ENCODE results near the gene ADCK1. TPM values are rescaled to one million over a fixed set of nuclear protein-coding genes. Genes with fewer than 3 reads are reported as not detected.

ADCK1 gene
- total RNA-seq (1 to 10 TPM; 5.3 to 5.6 TPM), polyA plus RNA-seq (10 to 100 TPM in 1 of 2 donors, 1 to 10 TPM in 1; 5.2 to 12.0 TPM)

GRCh38 chr14:77799863-77800730, at the start of gene ADCK1:
TSS of gene ADCK1 (plus strand) at chr14:77800109. CDS start at chr14:77818979, 18,870 bp downstream.
- Histone ChIP-seq H3K27ac (ENCODE audit: low read depth, low read length) (peak within 1 kb of the TSS; percentile 71), H3K4me1 (ENCODE audit: insufficient read depth, low read length) (peaks cover 7% of the 10 kb centered on the region), H3K27me3 (ENCODE audit: insufficient read depth, low read length) (no peaks in the 10 kb centered on the region), H3K36me3 (ENCODE audit: insufficient read depth, low read length) (no peaks in the 10 kb centered on the region), H3K4me3 (ENCODE audit: low read length in 2 of 2) (peak within 1 kb of the TSS; percentile 83 to 87), H3K9me3 (ENCODE audit: control insufficient read depth in 1 of 2, low read length in 2 of 2) (no peaks in the 10 kb centered on the region)
- peak; percentile 83 to 88 (median 85) for DNase-seq
- ChIA-PET POLR2A (ENCODE audit: partially characterized antibody) (interaction anchor here (1.0 to 2.7 kb wide), 3 partner anchors 39 to 94 kb away, joined by 4 to 25 read pairs (median 4); partner anchors contain the start of gene SNW1), CTCF (ENCODE audit: partially characterized antibody) (interaction anchor here (0.6 to 1.1 kb wide), 3 partner anchors 39 to 451 kb away, joined by 3 to 4 read pairs (median 3); partner anchors contain the start of gene SNW1)
- Mint-ChIP-seq H3K27me3 (no peaks in the 10 kb centered on the region), H3K4me3 (peak within 1 kb of the TSS; percentile 83 to 90 (median 86)), H3K9me3 (no peaks in the 10 kb centered on the region), H3K36me3 (no peaks in the 10 kb centered on the region), H3K27ac (peak within 1 kb of the TSS; percentile 77 to 93 (median 91)), H3K4me1 (peaks cover 2 to 11% (median 9%) of the 10 kb centered on the region in 4 donors)
- intact Hi-C loops (cut with micrococcal nuclease), result loop anchor here (1.0 to 2.0 kb wide), 5 partner anchors 39 to 479 kb away; partner anchors contain the start of genes ALKBH1, GSTZ1, SLIRP and SNW1

GRCh38 chr14:77752266-77752665, 47.6 kb upstream of the ADCK1 start:
- ChIA-PET CTCF (ENCODE audit: partially characterized antibody) (interaction anchor here (1.4 kb wide), 1 partner anchor 65 kb away, joined by 3 read pairs; no protein-coding TSS in a partner anchor), POLR2A (ENCODE audit: partially characterized antibody) (interaction anchor here (2.2 kb wide), 1 partner anchor 8 kb away, joined by 7 read pairs; the partner anchor contains the start of gene SNW1)
- peaks cover 30% of the 10 kb centered on the region for H3K4me1 ChIP-seq (ENCODE audit: insufficient read depth, low read length)
- no peak for DNase-seq
- H3K9me3 ChIP-seq (ENCODE audit: control insufficient read depth in 1 of 2, low read length in 2 of 2), result no peaks in the 10 kb centered on the region
- H3K27ac ChIP-seq (ENCODE audit: low read depth, low read length), result no peak overlapping the region
- no peak overlapping the region for H3K4me3 Mint-ChIP-seq
- H3K27me3 ChIP-seq (ENCODE audit: insufficient read depth, low read length), result no peaks in the 10 kb centered on the region
- peaks cover 15 to 54% (median 36%) of the 10 kb centered on the region in 4 donors for H3K4me1 Mint-ChIP-seq
- H3K36me3 Mint-ChIP-seq, result peaks cover 43 to 59% of the 10 kb centered on the region in 2 donors
- H3K4me3 ChIP-seq (ENCODE audit: low read length in 2 of 2), result no peak overlapping the region
- H3K36me3 ChIP-seq (ENCODE audit: insufficient read depth, low read length), result peaks cover 50% of the 10 kb centered on the region
- H3K27ac Mint-ChIP-seq, result peak overlapping the region in 1 of 7 donors; percentile 1
- no peaks in the 10 kb centered on the region for H3K27me3 Mint-ChIP-seq
- peaks cover 0 to 2% (median 0%) of the 10 kb centered on the region in 8 donors for H3K9me3 Mint-ChIP-seq
- intact Hi-C loops (cut with micrococcal nuclease), result no loop called here

- H3K27me3 ChIP-seq (ENCODE audit: insufficient read depth, low read length), result no peaks in the 10 kb centered on the region
- peak overlapping the region in 2 of 7 donors; percentile 1 to 59 for H3K27ac Mint-ChIP-seq
- no peak overlapping the region for H3K4me3 ChIP-seq (ENCODE audit: low read length in 2 of 2)
- intact Hi-C loops (cut with micrococcal nuclease), result no loop called here
- H3K4me1 ChIP-seq (ENCODE audit: insufficient read depth, low read length), result peaks cover 37% of the 10 kb centered on the region
- peak overlapping the region in 1 of 8 donors; percentile 4 for H3K4me3 Mint-ChIP-seq
- no peak for DNase-seq
- H3K27me3 Mint-ChIP-seq, result no peaks in the 10 kb centered on the region
- CTCF ChIA-PET (ENCODE audit: partially characterized antibody), result interaction anchor here (1.4 kb wide), 1 partner anchor 64 kb away, joined by 3 read pairs; no protein-coding TSS in a partner anchor
- peaks cover 0 to 2% (median 0%) of the 10 kb centered on the region in 8 donors for H3K9me3 Mint-ChIP-seq
- no peak overlapping the region for H3K27ac ChIP-seq (ENCODE audit: low read depth, low read length)
- POLR2A ChIA-PET (ENCODE audit: partially characterized antibody), result interaction anchor here (2.2 kb wide), 1 partner anchor 8 kb away, joined by 7 read pairs; the partner anchor contains the start of gene SNW1
- H3K4me1 Mint-ChIP-seq, result peaks cover 21 to 61% (median 43%) of the 10 kb centered on the region in 4 donors
- H3K9me3 ChIP-seq (ENCODE audit: control insufficient read depth in 1 of 2, low read length in 2 of 2), result no peaks in the 10 kb centered on the region
- peaks cover 41 to 62% of the 10 kb centered on the region in 2 donors for H3K36me3 Mint-ChIP-seq
- H3K36me3 ChIP-seq (ENCODE audit: insufficient read depth, low read length), result peaks cover 50% of the 10 kb centered on the region
Measured at GRCh38 chr14:77752799-77753516, 47.0 kb upstream of the ADCK1 start.

- H3K4me1 ChIP-seq (ENCODE audit: insufficient read depth, low read length), result peaks cover 52% of the 10 kb centered on the region
- peak within 1 kb of the TSS; percentile 99 for H3K27ac ChIP-seq (ENCODE audit: low read depth, low read length)
- Mint-ChIP-seq H3K36me3 (peaks cover 0 to 31% of the 10 kb centered on the region in 2 donors), H3K4me3 (peak within 1 kb of the TSS; percentile 95 to 98 (median 97)), H3K27ac (peak within 1 kb of the TSS; percentile 97 to 100 (median 98)), H3K9me3 (no peaks in the 10 kb centered on the region), H3K27me3 (no peaks in the 10 kb centered on the region), H3K4me1 (peaks cover 23 to 63% (median 39%) of the 10 kb centered on the region in 4 donors)
- no peaks in the 10 kb centered on the region for H3K9me3 ChIP-seq (ENCODE audit: control insufficient read depth in 1 of 2, low read length in 2 of 2)
- intact Hi-C loops (cut with micrococcal nuclease), result loop anchor here (1.0 kb wide), 5 partner anchors 40 to 383 kb away; partner anchors contain the start of genes ADCK1, ALKBH1, SAMD15 and SLIRP
- peaks cover 5% of the 10 kb centered on the region for H3K36me3 ChIP-seq (ENCODE audit: insufficient read depth, low read length)
- H3K27me3 ChIP-seq (ENCODE audit: insufficient read depth, low read length), result no peaks in the 10 kb centered on the region
- H3K4me3 ChIP-seq (ENCODE audit: low read length in 2 of 2), result peak within 1 kb of the TSS; percentile 94 to 98
- DNase-seq, result peak; percentile 89 to 94 (median 92)
- POLR2A ChIA-PET (ENCODE audit: partially characterized antibody), result interaction anchor here (0.7 to 3.3 kb wide), 10 partner anchors 9 to 440 kb away, joined by 3 to 25 read pairs (median 4); partner anchors contain the start of genes ADCK1, GSTZ1, POMT2 and SAMD15
- CTCF ChIA-PET (ENCODE audit: partially characterized antibody), result interaction anchor here (1.2 to 1.5 kb wide), 3 partner anchors 39 to 62 kb away, joined by 3 to 4 read pairs (median 3); partner anchors contain the start of gene ADCK1
Measured at GRCh38 chr14:77760381-77761204, 39.3 kb upstream of the ADCK1 start, which contains the start of gene SNW1. TSS of gene SNW1 (minus strand) at chr14:77761156. CDS start at chr14:77761127, 29 bp downstream.

GRCh38 chr14:77761205-77761931, 38.5 kb upstream of the ADCK1 start:
- intact Hi-C loops (cut with micrococcal nuclease), result loop anchor here (1.0 kb wide), 5 partner anchors 39 to 384 kb away; partner anchors contain the start of genes ADCK1, ALKBH1, SAMD15 and SLIRP
- peak overlapping the region; percentile 95 to 98 (median 97) for H3K4me3 Mint-ChIP-seq
- ChIA-PET POLR2A (ENCODE audit: partially characterized antibody) (interaction anchor here (1.1 to 3.3 kb wide), 6 partner anchors 10 to 440 kb away, joined by 3 to 25 read pairs (median 6); partner anchors contain the start of genes ADCK1, GSTZ1, POMT2 and SLIRP), CTCF (ENCODE audit: partially characterized antibody) (interaction anchor here (1.2 to 1.5 kb wide), 2 partner anchors 39 to 63 kb away, joined by 3 to 4 read pairs; partner anchors contain the start of gene ADCK1)
- Histone ChIP-seq H3K27ac (ENCODE audit: low read depth, low read length) (peak overlapping the region; percentile 99), H3K4me1 (ENCODE audit: insufficient read depth, low read length) (peaks cover 47% of the 10 kb centered on the region), H3K9me3 (ENCODE audit: control insufficient read depth in 1 of 2, low read length in 2 of 2) (no peaks in the 10 kb centered on the region), H3K27me3 (ENCODE audit: insufficient read depth, low read length) (no peaks in the 10 kb centered on the region), H3K36me3 (ENCODE audit: insufficient read depth, low read length) (peaks cover under 1% of the 10 kb centered on the region), H3K4me3 (ENCODE audit: low read length in 2 of 2) (peak overlapping the region; percentile 94 to 98)
- no peaks in the 10 kb centered on the region for H3K27me3 Mint-ChIP-seq
- H3K36me3 Mint-ChIP-seq, result peaks cover 0 to 29% of the 10 kb centered on the region in 2 donors
- no peak for DNase-seq
- no peaks in the 10 kb centered on the region for H3K9me3 Mint-ChIP-seq
- peak overlapping the region; percentile 97 to 100 (median 98) for H3K27ac Mint-ChIP-seq
- peaks cover 22 to 55% (median 36%) of the 10 kb centered on the region in 4 donors for H3K4me1 Mint-ChIP-seq
